BJ (cell line): Measurements from ENCODE around the gene IRF3. TPM values are rescaled to one million over a fixed set of nuclear protein-coding genes. Genes with fewer than 3 reads are reported as not detected.

Source experiments
- CTCF ChIA-PET: fragments of 350-600 bp; formaldehyde crosslinking; extraction: SDS; loops from one replicate; lab custom pipeline; 2021; ENCODE audit warnings: antibody characterized with exemption, inconsistent platforms; lab: Yijun Ruan, JAX
- POLR2A ChIA-PET: fragments of 300-600 bp; sonication (Branson Sonifier 250); formaldehyde crosslinking; extraction: SDS; loops from one replicate; lab custom pipeline; 2021; ENCODE audit warnings: antibody characterized with exemption; lab: Charles Lee
- DNase-seq: peaks from one replicate; pipeline ENCODE4 v3.0.0-alpha.2; 2011; ENCODE audit warnings: low read depth
- H3K27me3 ChIP-seq: 2 replicates; pipeline ENCODE4 v1.6.0; 2011; ENCODE audit warnings: low read length; ENCODE audit not compliant: control insufficient read depth, insufficient read depth
- H3K36me3 ChIP-seq: 2 replicates; pipeline ENCODE4 v1.5.1; 2011; ENCODE audit warnings: low read length; ENCODE audit not compliant: control insufficient read depth, insufficient read depth
- H3K4me3 ChIP-seq: 2 replicates; pipeline ENCODE4 v1.5.1; 2011; ENCODE audit warnings: low read depth, mild to moderate bottlenecking, control low read depth, low read length
- polyA plus RNA-seq: library from polyadenylated mRNA; depleted of rRNA; stranded (reverse); fragments of >200 nt; gene quantifications from 2 replicates; pipeline ENCODE4 v1.2.3, GENCODE V29; 2011
- TF ChIP-seq, protein P1 (sequence below): IDR thresholded peaks from 2 replicates; pipeline ENCODE4 v1.5.1; 2011; ENCODE audit warnings: low read depth, mild to moderate bottlenecking, control low read depth, inconsistent platforms, low read length, moderate library complexity; ENCODE audit not compliant: insufficient read depth

Gene IRF3
- polyA plus RNA-seq, 1 experiment = 68.5 TPM

DNA sequence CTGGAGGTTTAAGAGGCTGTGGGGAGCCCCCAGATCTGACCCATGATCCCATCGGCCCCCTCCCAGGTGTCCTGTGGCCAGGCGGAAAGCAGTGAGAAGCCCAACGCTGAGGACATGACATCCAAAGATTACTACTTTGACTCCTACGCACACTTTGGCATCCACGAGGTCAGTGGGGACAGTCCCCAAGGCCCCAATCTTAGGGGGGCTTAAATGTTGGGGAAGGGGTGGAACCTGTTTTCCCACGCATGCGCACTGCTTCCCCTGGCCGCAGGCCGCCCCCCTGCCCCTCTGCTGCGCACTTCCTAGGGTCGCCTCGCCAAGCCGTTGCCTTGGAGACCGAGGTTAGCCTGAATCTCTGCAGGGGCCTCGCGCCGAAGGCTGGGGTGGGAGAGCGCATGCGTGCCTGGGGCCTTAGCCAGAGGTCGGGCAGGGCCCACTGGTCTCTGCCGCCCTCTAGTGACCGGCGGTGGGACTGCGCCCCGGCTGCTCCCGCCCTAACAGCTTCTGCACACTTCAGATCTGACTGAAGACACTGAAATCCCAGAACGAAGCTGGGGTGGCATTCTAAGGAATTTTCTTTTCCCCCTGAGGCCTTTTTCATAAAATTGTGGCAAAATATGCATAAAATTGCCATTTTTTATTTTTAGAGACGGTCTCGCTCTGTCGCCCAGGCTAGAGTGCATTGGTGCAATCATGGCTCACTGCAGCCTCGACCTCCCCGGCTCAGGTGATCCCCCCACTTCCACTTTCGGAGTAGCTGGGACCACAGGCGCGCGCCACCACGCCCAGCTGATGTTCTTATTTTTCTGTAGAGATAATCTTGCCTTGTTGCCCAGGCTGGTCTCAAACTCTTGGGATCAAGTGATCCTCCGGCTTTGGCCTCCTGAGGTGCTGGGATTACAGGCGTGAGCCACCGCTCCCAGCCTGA lies 15.0 kb upstream of the IRF3 start:
- TF ChIP-seq, protein P1, sequence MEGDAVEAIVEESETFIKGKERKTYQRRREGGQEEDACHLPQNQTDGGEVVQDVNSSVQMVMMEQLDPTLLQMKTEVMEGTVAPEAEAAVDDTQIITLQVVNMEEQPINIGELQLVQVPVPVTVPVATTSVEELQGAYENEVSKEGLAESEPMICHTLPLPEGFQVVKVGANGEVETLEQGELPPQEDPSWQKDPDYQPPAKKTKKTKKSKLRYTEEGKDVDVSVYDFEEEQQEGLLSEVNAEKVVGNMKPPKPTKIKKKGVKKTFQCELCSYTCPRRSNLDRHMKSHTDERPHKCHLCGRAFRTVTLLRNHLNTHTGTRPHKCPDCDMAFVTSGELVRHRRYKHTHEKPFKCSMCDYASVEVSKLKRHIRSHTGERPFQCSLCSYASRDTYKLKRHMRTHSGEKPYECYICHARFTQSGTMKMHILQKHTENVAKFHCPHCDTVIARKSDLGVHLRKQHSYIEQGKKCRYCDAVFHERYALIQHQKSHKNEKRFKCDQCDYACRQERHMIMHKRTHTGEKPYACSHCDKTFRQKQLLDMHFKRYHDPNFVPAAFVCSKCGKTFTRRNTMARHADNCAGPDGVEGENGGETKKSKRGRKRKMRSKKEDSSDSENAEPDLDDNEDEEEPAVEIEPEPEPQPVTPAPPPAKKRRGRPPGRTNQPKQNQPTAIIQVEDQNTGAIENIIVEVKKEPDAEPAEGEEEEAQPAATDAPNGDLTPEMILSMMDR = peak; percentile 100
- Histone ChIP-seq H3K4me3 (no peak overlapping the region), H3K36me3 (peaks cover 22% of the 10 kb centered on the region), H3K27me3 (no peaks in the 10 kb centered on the region)
- ChIA-PET CTCF (interaction anchor here (0.6 to 5.0 kb wide), 16 partner anchors 9 to 192 kb away, joined by 3 to 41 read pairs (median 4); partner anchors contain the start of genes ADM5, CPT1C, FUZ and RRAS), POLR2A (no interaction called here)
- DNase-seq = no peak

DNA sequence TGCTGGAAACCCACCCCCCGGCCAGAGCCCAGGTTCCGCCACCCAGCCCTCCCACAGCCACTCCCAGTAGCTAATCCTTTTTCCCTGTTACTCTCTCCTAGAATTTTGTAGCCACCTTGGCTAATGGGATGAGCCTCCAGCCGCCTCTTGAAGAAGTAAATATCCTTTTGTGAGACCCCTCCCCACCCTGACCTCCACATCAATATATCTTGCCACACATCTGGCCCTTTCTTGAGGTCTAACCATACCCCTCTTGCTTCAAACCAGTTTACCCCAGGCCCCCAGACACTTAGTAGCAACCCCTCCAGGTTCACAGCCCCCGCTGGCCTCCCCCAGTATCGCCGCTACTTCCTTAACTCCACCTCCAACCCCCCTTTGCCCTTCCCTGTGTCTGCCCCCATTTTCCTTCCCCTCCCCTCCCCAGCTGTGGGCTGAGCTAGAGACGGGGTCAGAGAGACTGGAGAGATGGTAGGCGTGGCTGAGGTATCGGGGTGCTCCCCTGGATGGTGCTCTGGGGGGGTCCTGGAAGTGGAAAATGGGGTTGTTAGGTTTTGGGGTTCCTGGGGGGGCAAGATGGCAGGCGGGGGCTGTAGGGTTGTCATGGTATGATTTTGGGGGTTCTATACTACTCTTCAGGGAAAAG lies 14.2 kb upstream of the IRF3 start:
- CTCF ChIA-PET = interaction anchor here (0.6 to 5.0 kb wide), 7 partner anchors 9 to 130 kb away, joined by 3 to 41 read pairs (median 4); partner anchors contain the start of genes ADM5 and CPT1C
- TF ChIP-seq, protein P1 = no peak
- Histone ChIP-seq H3K36me3 (peaks cover 18% of the 10 kb centered on the region), H3K4me3 (no peak overlapping the region), H3K27me3 (no peaks in the 10 kb centered on the region)
- POLR2A ChIA-PET = no interaction called here
- DNase-seq = no peak

DNA sequence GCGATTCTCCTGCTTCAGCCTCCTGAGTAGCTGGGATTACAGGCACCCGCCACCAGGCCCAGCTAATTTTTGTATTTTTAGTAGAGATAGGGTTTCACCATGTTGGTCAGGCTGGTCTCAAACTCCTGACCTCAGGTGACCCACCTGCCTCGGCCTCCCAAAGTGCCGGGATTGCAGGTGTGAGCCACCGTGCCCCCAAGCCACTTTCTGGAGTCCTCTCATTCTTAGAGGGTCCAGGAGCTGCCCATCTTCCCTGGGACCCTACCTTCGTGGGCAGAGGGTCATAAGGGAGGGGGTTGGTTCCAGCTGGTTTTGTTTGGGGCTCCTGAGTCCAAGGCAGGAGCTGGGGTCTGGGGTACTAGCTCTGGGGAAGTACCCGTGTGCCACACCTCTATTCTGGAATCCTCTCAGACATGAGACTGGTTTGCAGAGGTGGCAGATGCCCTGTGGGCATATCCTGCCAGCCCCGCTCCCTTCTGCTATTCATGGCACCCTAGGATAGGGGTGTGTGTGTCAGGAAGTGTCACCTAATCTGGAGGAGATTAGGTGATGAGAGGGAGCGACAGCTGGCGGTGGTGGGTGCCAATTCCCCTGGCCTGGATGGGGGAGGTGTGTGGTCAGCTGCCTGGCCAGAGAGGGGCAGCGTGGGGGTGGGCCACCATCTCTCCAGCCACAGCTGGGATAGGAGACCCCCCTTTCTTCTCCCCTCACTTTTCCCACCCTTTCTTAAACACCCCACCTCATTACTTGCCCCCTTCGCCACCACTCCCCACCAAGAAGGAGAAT lies 13.5 kb upstream of the IRF3 start:
- CTCF ChIA-PET = interaction anchor here (0.6 to 5.0 kb wide), 9 partner anchors 10 to 132 kb away, joined by 3 to 41 read pairs (median 4); partner anchors contain the start of genes ADM5 and CPT1C
- Histone ChIP-seq H3K36me3 (peaks cover 13% of the 10 kb centered on the region), H3K27me3 (no peaks in the 10 kb centered on the region), H3K4me3 (no peak overlapping the region)
- no peak for DNase-seq
- TF ChIP-seq, protein P1 = no peak
- POLR2A ChIA-PET = no interaction called here

DNA sequence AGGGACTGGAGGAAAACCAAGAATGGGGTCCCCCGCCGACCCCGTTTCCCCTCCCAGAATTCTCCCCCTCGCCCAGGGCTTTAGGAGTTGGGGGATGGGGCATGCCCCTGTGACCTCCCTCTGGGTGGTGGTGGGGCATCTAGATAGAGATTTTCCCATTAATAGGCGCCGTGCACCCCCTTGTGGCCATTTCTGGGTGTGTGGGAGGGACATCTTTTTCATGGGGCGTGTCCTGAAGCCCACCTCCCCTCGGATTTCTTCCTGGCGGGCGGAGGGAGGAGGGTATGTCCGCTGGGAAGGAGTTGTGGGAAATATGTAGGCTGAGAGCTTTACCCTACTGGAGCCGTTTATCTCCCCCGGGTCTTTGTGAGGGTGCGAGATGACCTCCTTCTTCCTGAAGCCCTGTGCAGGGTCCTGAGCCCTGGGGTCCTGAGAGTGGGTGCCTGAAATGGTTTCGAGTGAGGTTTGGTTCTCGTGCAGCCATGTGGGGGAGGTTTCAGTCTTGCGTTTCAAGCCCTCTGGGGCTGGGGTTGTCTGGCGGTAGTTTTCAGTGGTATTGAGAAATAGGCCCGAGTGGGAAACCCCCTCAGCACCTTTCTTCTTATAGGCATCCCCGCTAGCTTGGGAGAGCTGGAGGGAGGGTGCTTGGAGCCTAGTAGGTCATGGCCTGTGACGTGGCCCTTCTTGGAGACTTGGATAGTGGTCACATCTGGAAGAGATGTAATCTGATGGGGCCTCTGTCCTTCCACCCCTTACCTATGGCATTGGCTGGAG lies 12.4 kb upstream of the IRF3 start:
- no peak for DNase-seq
- peaks cover 8% of the 10 kb centered on the region for H3K36me3 ChIP-seq
- POLR2A ChIA-PET = no interaction called here
- TF ChIP-seq, protein P1 = peak; percentile 69
- H3K27me3 ChIP-seq = no peaks in the 10 kb centered on the region
- CTCF ChIA-PET = interaction anchor here (0.6 to 5.0 kb wide), 17 partner anchors 8 to 175 kb away, joined by 3 to 41 read pairs (median 4); partner anchors contain the start of genes ADM5, BCL2L12, CPT1C and IRF3
- peak overlapping the region; percentile 93 for H3K4me3 ChIP-seq
